HG03280 (cell line): ENCODE measurements around the gene EIF4G3.
"Not testable (repeated sequence)": the region's sequence is repeated elsewhere in the genome, so short reads cannot be mapped to it uniquely, and the experiment has no call there.

ENCODE experiments used
- ATAC-seq: cut with Tn5 transposase; IDR thresholded peaks from one replicate; pipeline ENCODE4 v1.9.1; 2021; ENCODE audit warnings: mild to moderate bottlenecking, moderate library complexity; ENCODE audit not compliant: unreplicated experiment

The EIF4G3 gene

GRCh38 chr1:21156019-21156418, 20.7 kb downstream of the EIF4G3 start:
- no peak for ATAC-seq

DNA sequence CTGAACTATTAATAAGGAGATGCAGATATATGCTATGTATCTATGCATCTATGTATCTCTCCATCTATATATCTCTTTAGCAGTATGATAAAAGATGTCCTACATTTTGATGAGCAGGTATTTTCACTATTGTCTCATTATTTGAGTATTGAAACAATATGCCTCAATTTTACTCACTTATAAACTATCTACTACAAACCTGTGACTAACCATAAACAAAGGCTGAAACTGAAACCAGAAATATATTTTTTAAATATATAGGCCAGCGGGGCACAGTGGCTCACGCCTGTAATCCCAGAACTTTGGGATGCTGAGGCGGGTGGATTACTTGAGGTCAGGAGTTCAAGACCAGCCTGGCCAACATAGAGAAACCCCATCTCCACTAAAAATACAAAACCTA, 22.0 kb downstream of the EIF4G3 start:
- no peak for ATAC-seq

- no peak for ATAC-seq
Measured at GRCh38 chr1:21153388-21153787, 23.3 kb downstream of the EIF4G3 start.

DNA sequence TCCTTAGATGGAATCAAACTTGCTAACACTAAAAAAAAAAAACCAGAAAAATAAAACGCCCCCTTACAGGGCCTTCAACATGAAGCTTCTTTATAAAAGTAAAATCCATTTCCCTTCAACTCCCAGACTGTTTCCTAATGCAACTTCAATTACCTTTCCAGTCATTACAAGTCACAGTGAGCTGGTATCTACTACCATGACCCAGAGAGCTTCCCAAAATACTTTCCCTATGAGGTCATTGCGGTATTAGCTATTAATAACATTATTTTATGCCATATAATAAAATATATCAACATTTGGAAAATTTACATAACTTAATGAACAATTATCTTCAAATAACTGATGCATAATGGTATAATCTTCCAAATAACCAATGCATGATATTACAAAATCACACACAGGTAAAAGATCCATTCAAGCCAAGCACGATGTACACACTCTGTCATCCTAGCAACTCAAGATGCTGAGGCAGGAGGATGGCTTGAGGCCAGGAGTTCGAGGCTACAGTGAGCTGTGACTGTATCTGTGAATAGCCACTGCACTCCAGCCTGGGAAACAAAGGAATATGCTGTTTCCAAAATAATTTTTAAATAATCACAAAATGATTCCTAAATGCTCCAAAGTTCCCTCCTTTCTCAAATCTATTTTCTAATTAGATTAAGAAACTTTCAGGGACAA, 24.1 kb downstream of the EIF4G3 start:
- ATAC-seq = no peak

DNA sequence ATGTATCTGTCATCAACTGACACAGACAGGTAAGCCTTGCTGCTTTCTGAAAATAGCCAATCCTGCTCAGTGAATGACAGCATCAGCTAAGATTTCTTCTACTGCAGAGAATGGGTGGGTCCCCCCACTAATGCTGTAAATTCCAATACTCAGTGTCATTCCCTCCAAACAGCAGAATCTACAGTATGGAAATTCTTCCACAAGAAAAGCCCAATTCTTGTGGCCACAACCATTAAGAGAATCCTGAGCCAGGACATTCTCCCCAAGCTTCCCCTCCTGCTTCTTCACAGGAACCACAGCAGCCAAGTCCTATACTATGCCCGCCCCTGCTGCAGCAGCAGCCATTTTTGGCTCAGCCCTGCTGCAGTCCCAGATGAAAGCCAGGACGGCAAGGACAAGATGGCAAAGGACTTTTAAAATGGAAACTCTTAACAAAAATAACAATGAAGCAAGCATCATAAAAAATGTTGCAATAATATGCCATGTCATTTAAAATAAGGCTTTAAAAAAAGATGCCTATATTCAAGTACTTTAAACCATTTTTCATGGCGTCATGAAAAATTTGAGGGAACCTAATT, 26.8 kb downstream of the EIF4G3 start:
- ATAC-seq = no peak

DNA sequence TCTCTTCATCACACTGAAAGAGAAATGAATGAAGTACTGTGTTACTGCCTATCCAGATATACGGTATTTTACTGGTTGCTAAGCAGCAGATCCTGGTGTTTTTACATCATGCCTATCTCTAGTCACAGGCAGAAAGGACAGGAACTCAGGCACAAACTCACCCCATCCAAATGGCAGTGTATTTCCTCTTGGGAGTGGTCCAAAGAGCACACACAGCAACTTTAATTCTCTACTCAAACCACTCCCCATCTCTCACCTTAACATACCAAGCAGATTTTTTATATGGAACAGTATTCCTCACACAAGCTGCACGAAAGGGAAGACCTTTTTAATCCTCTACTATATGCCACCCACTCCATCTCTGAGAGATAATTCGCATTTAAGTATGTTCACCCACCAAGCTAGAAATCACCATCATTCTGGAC, 27.3 kb downstream of the EIF4G3 start:
- ATAC-seq = no peak

GRCh38 chr1:21143752-21144151, 32.9 kb downstream of the EIF4G3 start:
- no peak for ATAC-seq

DNA sequence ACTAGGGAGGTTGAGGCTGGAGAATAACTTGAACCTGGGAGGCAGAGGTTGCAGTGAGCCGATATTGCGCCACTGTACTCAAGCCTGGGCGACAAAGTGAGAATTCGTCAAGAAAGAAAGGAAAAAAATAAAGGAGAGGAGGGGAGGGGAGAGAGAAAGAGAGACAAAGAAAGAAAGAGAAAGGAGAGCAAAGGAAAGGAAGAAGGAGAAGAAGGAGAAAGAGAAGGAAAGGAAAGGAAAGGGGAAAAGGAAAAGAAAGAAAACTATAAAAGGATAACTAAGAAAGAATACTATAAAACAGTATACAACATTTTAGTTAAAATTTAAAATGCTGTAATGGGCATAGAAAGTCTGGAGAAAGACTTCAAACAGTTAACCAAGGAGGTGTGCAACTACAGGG, 33.6 kb downstream of the EIF4G3 start:
- no peak for ATAC-seq

- ATAC-seq = no peak
Measured at GRCh38 chr1:21141030-21141429, 35.7 kb downstream of the EIF4G3 start.

DNA sequence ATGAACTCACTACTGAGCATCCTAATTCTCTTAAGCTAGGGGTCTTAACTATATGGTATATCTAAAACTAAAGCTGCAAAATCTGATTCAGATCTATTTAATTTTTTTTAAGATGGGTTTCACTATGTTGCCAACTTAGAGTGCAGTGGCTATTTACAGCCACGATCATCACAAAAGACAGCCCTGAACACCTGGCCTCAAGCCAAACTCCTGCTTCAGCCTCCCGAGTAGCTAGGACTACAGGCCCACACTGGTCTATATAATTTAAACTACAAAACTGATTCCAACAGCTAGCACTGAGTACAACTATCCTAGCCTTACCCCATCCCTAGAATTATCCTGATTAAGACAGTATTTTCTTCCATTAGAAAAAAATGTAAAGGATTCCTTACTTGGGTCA, 37.1 kb downstream of the EIF4G3 start:
- no peak for ATAC-seq

DNA sequence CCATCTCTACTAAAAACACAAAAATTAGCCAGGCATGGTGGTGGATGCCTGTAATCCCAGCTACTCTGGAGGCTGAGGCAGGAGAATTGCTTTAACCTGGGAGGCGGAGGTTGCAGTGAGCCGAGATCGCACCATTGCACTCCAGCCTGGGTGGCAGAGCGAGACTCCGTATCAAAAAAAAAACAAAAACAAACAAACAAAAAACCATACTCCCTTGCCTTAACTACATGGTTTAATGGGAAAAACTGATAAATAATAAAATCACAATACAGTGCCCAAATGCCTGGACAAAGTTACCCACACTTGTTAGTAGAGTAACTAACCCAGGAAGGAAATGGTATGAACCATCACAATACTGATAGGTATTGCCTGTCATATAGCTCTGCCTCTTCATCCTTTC, 40.4 kb downstream of the EIF4G3 start:
- ATAC-seq = not testable (repeated sequence)

- ATAC-seq = no peak
Measured at GRCh38 chr1:21131200-21131599, 45.5 kb downstream of the EIF4G3 start.

DNA sequence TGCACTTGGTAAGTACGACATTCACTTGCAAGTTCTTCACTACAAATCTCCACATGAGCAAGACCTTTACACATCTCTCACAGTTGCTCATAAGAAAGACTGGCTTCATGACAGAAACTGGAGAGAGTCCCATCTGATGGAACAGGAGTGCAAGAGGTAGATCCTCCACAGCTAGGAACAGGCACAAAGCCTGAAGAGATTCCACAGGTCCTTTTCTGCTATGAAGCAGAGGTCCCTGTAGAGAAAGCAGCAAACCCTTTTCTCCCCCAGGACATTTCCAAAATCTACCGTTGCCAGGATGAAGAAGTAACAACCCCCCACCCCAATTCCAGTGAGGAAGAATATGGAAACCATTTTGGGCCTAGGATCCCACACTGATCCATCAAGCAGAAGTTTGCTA, 47.3 kb downstream of the EIF4G3 start:
- no peak for ATAC-seq

- ATAC-seq = no peak
Measured at GRCh38 chr1:21126324-21126723, 50.4 kb downstream of the EIF4G3 start.

DNA sequence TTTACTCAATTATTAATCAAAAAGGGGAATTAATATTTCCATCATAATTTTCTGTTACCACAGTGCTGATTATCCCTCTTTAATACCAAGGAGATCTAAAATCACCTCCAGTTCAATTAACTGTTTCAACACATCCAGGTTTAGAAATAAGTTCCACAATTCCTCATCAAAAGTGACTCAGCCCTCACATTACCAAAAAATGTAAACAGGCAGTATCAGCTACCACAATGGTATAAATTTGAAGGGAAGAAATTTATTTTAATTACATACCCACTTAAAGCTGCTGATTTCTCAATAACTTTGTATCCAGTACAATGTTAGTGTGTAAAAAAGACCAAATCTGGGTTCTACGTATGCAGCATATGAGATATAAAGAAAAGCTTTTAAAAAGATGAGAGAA, 51.9 kb downstream of the EIF4G3 start:
- no peak for ATAC-seq

- no peak for ATAC-seq
Measured at GRCh38 chr1:21123287-21123948, 53.3 kb downstream of the EIF4G3 start.

DNA sequence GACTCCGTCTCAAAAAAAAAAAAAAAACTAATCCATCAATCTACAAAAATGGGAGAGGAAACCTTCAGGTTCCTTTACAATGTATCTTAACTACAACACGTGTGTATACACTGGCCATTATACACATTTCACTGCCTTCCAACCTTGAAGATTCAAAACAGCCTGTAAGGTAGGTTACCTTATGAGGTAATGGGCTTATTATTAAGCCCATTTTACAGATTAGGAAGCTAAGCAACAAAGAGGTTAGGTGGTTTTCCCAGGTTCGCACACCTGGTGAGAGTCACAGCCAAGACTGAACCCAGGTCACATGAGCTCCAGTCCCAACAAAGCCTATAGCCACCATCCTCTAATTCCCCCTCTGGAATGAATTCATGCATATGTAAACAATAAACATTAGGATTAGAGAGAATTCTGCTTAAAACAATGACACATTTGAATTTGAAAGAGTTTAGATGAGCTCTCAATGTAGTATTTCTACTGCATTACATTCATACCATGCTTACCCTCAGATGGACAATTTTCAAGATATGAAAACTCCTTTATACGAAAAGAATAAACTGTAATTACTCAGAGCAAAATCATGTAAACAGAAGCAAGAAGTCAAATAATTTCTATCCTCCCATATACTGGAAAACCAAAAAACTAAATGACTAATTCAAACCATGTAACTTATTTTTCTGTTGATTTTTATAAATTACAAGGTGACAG, 54.8 kb downstream of the EIF4G3 start:
- ATAC-seq = no peak

DNA sequence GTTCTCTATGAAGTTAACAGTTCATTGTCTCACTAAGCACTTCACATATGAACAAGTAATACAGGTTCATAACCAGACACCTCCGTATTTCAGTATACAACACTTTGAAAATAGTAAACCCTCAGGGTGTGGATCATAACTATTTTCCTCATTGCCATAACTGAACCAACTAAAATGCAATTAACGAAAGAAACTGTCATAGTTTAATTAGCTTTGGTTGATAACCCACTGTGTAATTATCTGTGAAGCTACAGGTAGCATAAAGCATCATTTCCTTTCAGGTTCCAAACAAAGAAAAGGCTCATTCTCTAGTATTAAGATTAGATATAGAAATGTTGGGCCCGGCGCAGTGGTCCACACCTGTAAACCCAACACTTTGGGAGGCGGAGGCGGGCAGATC, 58.5 kb downstream of the EIF4G3 start:
- ATAC-seq = no peak

- ATAC-seq = no peak
Measured at GRCh38 chr1:21117597-21118001, 59.1 kb downstream of the EIF4G3 start.

- no peak for ATAC-seq
Measured at GRCh38 chr1:21117159-21117558, 59.5 kb downstream of the EIF4G3 start.

DNA sequence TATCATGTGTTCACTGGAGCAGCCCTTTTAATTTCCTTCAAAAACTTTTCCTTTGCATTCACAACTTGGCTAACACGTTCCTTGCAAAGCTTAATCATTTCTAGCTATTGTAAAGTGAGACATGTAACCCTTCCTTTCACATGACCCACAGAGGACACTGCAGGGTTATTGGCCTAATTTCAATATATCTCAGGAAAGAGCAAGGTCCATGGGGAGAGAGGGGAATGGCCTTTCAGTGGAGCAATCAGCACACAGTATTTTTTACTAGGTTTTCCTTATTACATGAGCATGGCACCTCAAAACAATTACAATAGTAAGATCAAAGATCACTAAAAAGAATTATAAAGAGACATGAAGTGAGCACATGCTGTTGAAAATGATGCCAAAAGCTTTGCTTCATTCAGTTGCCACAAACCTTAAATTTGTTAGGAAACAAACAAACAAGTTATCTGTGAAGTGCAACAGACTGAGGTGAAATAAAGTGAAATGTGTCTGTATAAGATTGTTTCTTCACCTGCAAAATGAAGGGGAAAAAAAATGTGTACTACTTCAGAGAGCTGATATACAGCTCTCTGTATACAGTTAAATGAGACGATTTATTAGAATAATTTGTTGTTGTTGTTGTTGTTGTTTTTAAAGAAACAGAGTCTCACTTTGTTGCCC, 61.5 kb downstream of the EIF4G3 start:
- no peak for ATAC-seq
